Keratinocyte (primary cell): ENCODE data around the gene TMEM200B. TPM values are rescaled to one million over a fixed set of nuclear protein-coding genes. Genes with fewer than 3 reads are reported as not detected.

Source experiments
- DNase-seq: peaks from one replicate; pipeline ENCODE4 v3.0.0-alpha.2; 2011; ENCODE audit warnings: low read depth, missing footprints, low spot score
- FAIRE-seq: peaks from 2 replicates; lab custom pipeline; 2011; peaks lifted over from hg19 to GRCh38; lab: Jason Lieb, UNC
- H2AFZ ChIP-seq: 2 replicates; pipeline ENCODE4 v1.6.0; 2012; ENCODE audit warnings: low read length, control low read depth, inconsistent platforms; ENCODE audit not compliant: control insufficient read depth
- H3K27ac ChIP-seq: 2 replicates; pipeline ENCODE4 v1.5.1; 2011; ENCODE audit warnings: low read length; ENCODE audit not compliant: control insufficient read depth, insufficient read depth
- H3K27me3 ChIP-seq: 3 replicates; pipeline ENCODE4 v1.6.0; 2011; ENCODE audit warnings: low read length; ENCODE audit not compliant: control insufficient read depth, insufficient read depth; ENCODE audit errors: extremely low read depth
- H3K36me3 ChIP-seq, 2 experiments: 2 replicates in 1 of 2; 3 replicates in 1 of 2; pipeline ENCODE4 v1.5.1; 2011; ENCODE audit warnings: low read length in 2 of 2, mild to moderate bottlenecking in 1 of 2; ENCODE audit not compliant: control insufficient read depth in 2 of 2, insufficient read depth in 2 of 2; ENCODE audit errors: extremely low read depth in 1 of 2
- H3K4me1 ChIP-seq: 3 replicates; pipeline ENCODE4 v1.5.1; 2011; ENCODE audit warnings: low read length; ENCODE audit not compliant: control insufficient read depth, insufficient read depth; ENCODE audit errors: extremely low read depth
- H3K4me2 ChIP-seq: 3 replicates; pipeline ENCODE4 v1.6.0; 2011; ENCODE audit warnings: low read depth, low read length; ENCODE audit not compliant: control insufficient read depth, insufficient read depth; ENCODE audit errors: extremely low read depth
- H3K4me3 ChIP-seq, 3 experiments: fragments of 200-600 bp in 1 of 3; sonication (generic) in 1 of 3; 2 replicates in 2 of 3; 3 replicates in 1 of 3; pipeline ENCODE4 v1.5.1; 2011 to 2016; ENCODE audit warnings: low read length in 3 of 3, mild to moderate bottlenecking in 3 of 3, control low read depth in 2 of 3, inconsistent platforms in 1 of 3, low read depth in 1 of 3, mixed read lengths in 1 of 3, mixed run types in 1 of 3, moderate library complexity in 1 of 3; ENCODE audit not compliant: control insufficient read depth in 2 of 3, insufficient read depth in 2 of 3; ENCODE audit errors: extremely low read depth in 1 of 3
- H3K79me2 ChIP-seq: 2 replicates; pipeline ENCODE4 v1.6.0; 2012; ENCODE audit warnings: low read length; ENCODE audit not compliant: control insufficient read depth, insufficient read depth
- H3K9ac ChIP-seq: 3 replicates; pipeline ENCODE4 v1.6.0; 2011; ENCODE audit warnings: low read length; ENCODE audit not compliant: control insufficient read depth, insufficient read depth; ENCODE audit errors: extremely low read depth
- H3K9me1 ChIP-seq: 3 replicates; pipeline ENCODE4 v1.6.0; 2011; ENCODE audit warnings: low read length; ENCODE audit not compliant: control insufficient read depth, insufficient read depth; ENCODE audit errors: extremely low read depth
- H3K9me3 ChIP-seq: 2 replicates; pipeline ENCODE4 v1.5.1; 2012; ENCODE audit warnings: low read depth, low read length; ENCODE audit not compliant: control insufficient read depth
- H4K20me1 ChIP-seq: 3 replicates; pipeline ENCODE4 v1.6.0; 2011; ENCODE audit warnings: low read length; ENCODE audit not compliant: control insufficient read depth, insufficient read depth; ENCODE audit errors: extremely low read depth
- EZH2 ChIP-seq: IDR thresholded peaks from one replicate; pipeline ENCODE4 v1.6.1; 2012; ENCODE audit warnings: inconsistent platforms, mild to moderate bottlenecking, low read length, moderate library complexity
- dilution Hi-C: fragments of 300-500 bp; cut with MboI; formaldehyde crosslinking; loops from one replicate; pipeline ENCODE4 v1.7.0; 2020; ENCODE audit warnings: low sequenced_read_pairs; ENCODE audit not compliant: extremely low pct_ligation_motif_present
- polyA plus RNA-seq, 5 experiments: library from polyadenylated mRNA; depleted of rRNA in 3 of 5; stranded (reverse) in 3 of 5; stranded (forward) in 1 of 5; unstranded in 1 of 5; fragments of >200 nt; gene quantifications; 1 replicate in 1 of 5; 2 replicates in 3 of 5; 3 replicates in 1 of 5; pipeline versions ENCODE4 v1.2.1 to v1.2.3, GENCODE V29; 2011 to 2012; ENCODE audit warnings: missing spikeins in 2 of 5, low read depth in 1 of 5, low replicate concordance in 1 of 5
- TF ChIP-seq, protein P1 (sequence below), 3 experiments: IDR thresholded peaks in 1 of 3; conservative IDR thresholded peaks in 1 of 3; optimal IDR thresholded peaks in 1 of 3; 2 replicates in 2 of 3; 3 replicates in 1 of 3; pipeline versions ENCODE3 to v1.5.1; 2011; ENCODE audit warnings: low read length in 3 of 3, mild to moderate bottlenecking in 3 of 3, moderate library complexity in 2 of 3, control low read depth in 1 of 3, inconsistent platforms in 1 of 3; ENCODE audit not compliant: insufficient read depth in 2 of 3; ENCODE audit errors: extremely low read depth in 1 of 3

The TMEM200B gene
- polyA plus RNA-seq, 1 donor (not counting 4 experiments of a cell fraction or from before 2014, with no cell fraction given), result 0.59 TPM

DNA sequence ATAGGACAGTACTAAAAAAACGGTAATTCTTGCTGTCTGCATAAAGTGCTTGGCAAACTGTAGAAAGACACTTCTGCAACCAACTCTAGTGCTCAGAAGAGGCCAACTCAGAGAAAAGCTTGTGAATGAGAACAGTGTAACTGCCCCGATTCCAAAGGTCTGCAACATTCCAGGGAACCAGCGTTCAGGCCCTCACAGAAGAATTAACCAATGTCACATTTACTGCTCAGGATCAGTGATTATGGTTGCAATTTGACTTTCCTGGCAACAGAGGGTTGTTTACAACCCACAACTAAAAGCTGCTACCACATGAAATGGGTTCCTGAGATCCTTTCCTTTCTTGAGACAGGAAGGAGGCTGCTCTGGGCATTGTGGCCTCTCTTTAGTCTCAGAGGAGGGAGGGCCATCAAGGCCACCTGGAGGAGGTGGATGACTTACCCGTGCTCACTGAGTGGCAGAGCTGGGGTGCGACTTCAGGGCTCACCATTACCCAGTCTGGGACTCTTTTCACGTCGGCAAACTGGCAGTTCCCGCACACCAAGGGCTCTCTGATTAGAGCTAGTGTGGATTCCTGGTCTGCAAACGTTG lies 42.7 kb upstream of the TMEM200B start:
- H3K4me2 ChIP-seq, result no peak overlapping the region
- peaks cover 16% of the 10 kb centered on the region for H4K20me1 ChIP-seq
- H3K9me3 ChIP-seq, result no peaks in the 10 kb centered on the region
- H3K27me3 ChIP-seq, result no peaks in the 10 kb centered on the region
- no peak overlapping the region for H3K4me3 ChIP-seq
- H3K27ac ChIP-seq, result no peak overlapping the region
- peaks cover 8% of the 10 kb centered on the region for H3K9me1 ChIP-seq
- H2AFZ ChIP-seq, result no peak overlapping the region
- DNase-seq, result no peak
- dilution Hi-C loops, result no loop called here
- TF ChIP-seq EZH2, result no peak
- TF ChIP-seq, protein P1, sequence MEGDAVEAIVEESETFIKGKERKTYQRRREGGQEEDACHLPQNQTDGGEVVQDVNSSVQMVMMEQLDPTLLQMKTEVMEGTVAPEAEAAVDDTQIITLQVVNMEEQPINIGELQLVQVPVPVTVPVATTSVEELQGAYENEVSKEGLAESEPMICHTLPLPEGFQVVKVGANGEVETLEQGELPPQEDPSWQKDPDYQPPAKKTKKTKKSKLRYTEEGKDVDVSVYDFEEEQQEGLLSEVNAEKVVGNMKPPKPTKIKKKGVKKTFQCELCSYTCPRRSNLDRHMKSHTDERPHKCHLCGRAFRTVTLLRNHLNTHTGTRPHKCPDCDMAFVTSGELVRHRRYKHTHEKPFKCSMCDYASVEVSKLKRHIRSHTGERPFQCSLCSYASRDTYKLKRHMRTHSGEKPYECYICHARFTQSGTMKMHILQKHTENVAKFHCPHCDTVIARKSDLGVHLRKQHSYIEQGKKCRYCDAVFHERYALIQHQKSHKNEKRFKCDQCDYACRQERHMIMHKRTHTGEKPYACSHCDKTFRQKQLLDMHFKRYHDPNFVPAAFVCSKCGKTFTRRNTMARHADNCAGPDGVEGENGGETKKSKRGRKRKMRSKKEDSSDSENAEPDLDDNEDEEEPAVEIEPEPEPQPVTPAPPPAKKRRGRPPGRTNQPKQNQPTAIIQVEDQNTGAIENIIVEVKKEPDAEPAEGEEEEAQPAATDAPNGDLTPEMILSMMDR (optimal IDR thresholded peaks at IDR 0.05 in 1 of 3, IDR thresholded peaks at IDR 0.05 in 1 of 3, conservative IDR thresholded peaks at IDR 0.05 in 1 of 3; ENCODE audit: extremely low read depth in 1 of 3, insufficient read depth in 2 of 3, low read length in 3 of 3), result no peak
- peaks cover 99% of the 10 kb centered on the region for H3K79me2 ChIP-seq
- no peaks in the 10 kb centered on the region for H3K4me1 ChIP-seq
- H3K9ac ChIP-seq, result no peak overlapping the region
- H3K36me3 ChIP-seq, result peaks cover 20 to 29% of the 10 kb centered on the region in 2 experiments
- peak; percentile 9 for FAIRE-seq

DNA sequence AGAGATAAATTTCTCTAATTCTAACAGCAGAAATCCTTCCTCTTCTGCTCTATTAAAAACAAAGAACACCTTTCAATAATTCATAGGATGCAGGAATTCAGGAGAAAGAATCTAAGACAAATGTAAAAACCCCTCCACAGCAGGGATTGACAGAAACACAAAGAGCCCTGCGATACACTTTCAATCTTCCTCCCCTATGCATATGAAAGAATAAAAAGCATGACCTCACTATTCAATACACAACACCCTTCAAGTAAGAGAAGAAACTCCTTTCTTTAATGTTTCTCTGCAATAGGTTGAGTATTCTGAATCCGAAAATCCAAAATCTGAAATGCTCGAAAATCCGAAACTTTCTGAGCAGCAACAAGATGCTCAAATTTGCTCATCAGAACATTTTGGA lies 40.9 kb upstream of the TMEM200B start:
- H3K9ac ChIP-seq, result no peak overlapping the region
- no peak overlapping the region for H2AFZ ChIP-seq
- H3K27ac ChIP-seq, result no peak overlapping the region
- no peak overlapping the region for H3K4me3 ChIP-seq
- DNase-seq (no peak), FAIRE-seq (no peak)
- peaks cover 4% of the 10 kb centered on the region for H3K9me1 ChIP-seq
- peaks cover 4% of the 10 kb centered on the region for H4K20me1 ChIP-seq
- H3K36me3 ChIP-seq, result peaks cover 26 to 35% of the 10 kb centered on the region in 2 experiments
- peaks cover 95% of the 10 kb centered on the region for H3K79me2 ChIP-seq
- no peaks in the 10 kb centered on the region for H3K27me3 ChIP-seq
- TF ChIP-seq EZH2, result no peak
- TF ChIP-seq, protein P1 (optimal IDR thresholded peaks at IDR 0.05 in 1 of 3, IDR thresholded peaks at IDR 0.05 in 1 of 3, conservative IDR thresholded peaks at IDR 0.05 in 1 of 3; ENCODE audit: extremely low read depth in 1 of 3, insufficient read depth in 2 of 3, low read length in 3 of 3), result no peak
- dilution Hi-C loops, result no loop called here
- H3K4me1 ChIP-seq, result no peaks in the 10 kb centered on the region
- H3K4me2 ChIP-seq, result no peak overlapping the region
- H3K9me3 ChIP-seq, result no peaks in the 10 kb centered on the region
